RWPE1 (cell line): ENCODE results near the gene SLC6A17.

Source experiments
- CTCF ChIA-PET: fragments of 350-600 bp; sonication (Branson Sonifier 250); formaldehyde crosslinking; extraction: SDS; loops from one replicate; lab custom pipeline; 2021; lab: Yijun Ruan, JAX
- POLR2A ChIA-PET: fragments of 400-600 bp; formaldehyde crosslinking; extraction: SDS; loops from one replicate; lab custom pipeline; 2020; ENCODE audit warnings: antibody characterized with exemption; ENCODE audit not compliant: low non-redundant PET; lab: Yijun Ruan, JAX
- DNase-seq: peaks from one replicate; pipeline ENCODE4 v3.0.0; 2012; ENCODE audit warnings: low spot score
- H3K27ac ChIP-seq: fragments of 450-650 bp; 2 replicates; pipeline ENCODE4 v1.5.1; 2017
- TF ChIP-seq, protein P1 (sequence below): fragments of 450-650 bp; conservative IDR thresholded peaks from 2 replicates; pipeline ENCODE4 v1.5.1; 2017; ENCODE audit warnings: low read depth, mild to moderate bottlenecking

Gene SLC6A17

DNA sequence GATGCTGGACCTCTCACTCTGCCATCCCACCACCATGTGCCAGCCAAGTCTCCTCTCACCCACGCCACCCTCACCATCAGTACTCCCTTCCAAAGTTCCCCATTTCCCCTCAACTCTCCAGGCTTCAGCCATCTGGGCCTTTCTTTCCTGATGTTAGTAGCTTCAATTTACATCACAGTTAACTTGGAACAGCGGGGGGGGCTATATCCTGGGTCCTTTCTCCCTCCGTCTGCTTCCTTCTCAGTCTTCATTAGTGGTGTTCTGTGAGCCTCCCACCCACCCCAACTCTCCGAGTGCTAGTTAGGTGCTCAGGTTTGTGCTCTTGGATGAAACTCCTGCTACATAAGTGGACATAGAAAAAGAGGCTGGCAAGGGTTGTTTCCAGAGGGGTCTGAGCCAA lies 91.8 kb downstream of the SLC6A17 start:
- TF ChIP-seq, protein P1, sequence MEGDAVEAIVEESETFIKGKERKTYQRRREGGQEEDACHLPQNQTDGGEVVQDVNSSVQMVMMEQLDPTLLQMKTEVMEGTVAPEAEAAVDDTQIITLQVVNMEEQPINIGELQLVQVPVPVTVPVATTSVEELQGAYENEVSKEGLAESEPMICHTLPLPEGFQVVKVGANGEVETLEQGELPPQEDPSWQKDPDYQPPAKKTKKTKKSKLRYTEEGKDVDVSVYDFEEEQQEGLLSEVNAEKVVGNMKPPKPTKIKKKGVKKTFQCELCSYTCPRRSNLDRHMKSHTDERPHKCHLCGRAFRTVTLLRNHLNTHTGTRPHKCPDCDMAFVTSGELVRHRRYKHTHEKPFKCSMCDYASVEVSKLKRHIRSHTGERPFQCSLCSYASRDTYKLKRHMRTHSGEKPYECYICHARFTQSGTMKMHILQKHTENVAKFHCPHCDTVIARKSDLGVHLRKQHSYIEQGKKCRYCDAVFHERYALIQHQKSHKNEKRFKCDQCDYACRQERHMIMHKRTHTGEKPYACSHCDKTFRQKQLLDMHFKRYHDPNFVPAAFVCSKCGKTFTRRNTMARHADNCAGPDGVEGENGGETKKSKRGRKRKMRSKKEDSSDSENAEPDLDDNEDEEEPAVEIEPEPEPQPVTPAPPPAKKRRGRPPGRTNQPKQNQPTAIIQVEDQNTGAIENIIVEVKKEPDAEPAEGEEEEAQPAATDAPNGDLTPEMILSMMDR: no peak
- DNase-seq: no peak
- CTCF ChIA-PET: interaction anchor here (1.4 kb wide), 1 partner anchor 254 kb away, joined by 4 read pairs; no protein-coding TSS in a partner anchor
- H3K27ac ChIP-seq: no peak overlapping the region
- POLR2A ChIA-PET: no interaction called here

DNA sequence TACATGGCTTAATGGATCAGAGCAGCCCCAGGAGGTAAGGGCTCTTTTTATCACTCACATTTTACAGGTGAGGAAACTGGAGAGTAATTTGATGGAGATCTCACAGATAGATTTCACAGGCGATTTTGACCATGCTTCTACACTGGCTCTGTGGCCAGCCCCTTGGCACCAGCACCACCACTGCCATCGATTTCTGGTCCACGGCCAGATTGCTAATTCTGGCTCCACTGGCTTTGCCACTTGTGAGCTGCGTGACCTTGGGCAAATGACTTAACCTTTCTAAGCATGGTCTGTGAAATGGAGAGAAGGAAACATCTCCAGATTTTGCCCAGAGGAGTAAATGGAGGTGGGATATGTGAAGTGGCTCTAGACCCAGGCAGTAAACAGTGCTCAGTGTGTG lies 92.4 kb downstream of the SLC6A17 start:
- TF ChIP-seq, protein P1: no peak
- H3K27ac ChIP-seq: no peak overlapping the region
- POLR2A ChIA-PET: no interaction called here
- CTCF ChIA-PET: interaction anchor here (1.4 kb wide), 1 partner anchor 253 kb away, joined by 4 read pairs; no protein-coding TSS in a partner anchor
- no peak for DNase-seq

GRCh38 chr1:110243146-110243545 lies 92.9 kb downstream of the SLC6A17 start:
- H3K27ac ChIP-seq: 0 out of 2 replicates have a peak overlapping the region, but pooled peaks have one; percentile 5
- ChIA-PET CTCF (interaction anchor here (1.4 kb wide), 1 partner anchor 253 kb away, joined by 4 read pairs; no protein-coding TSS in a partner anchor), POLR2A (no interaction called here)
- DNase-seq: no peak
- TF ChIP-seq, protein P1: no peak

DNA sequence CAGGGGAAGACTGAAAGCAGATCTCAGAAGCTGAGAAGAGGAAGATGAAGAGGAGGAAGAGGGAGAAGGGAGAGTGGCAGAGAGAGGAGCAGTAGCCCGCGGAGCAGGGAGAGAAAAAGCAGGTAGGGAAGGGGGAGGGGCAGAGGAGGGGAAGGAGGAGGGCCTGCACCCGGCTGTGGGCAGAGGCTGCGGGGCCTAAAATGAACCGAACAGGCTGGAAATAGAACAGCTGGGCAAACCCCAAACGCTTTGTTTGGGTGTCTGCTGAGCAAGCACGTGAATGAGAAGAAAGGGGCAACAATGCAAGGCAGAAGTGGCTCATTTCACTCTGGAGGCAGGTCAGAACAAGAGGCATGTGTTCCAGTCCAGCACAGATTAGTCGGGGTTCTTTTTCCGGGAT lies 93.3 kb downstream of the SLC6A17 start:
- POLR2A ChIA-PET: no interaction called here
- 0 out of 2 replicates have a peak overlapping the region, but pooled peaks have one; percentile 5 for H3K27ac ChIP-seq
- CTCF ChIA-PET: interaction anchor here (1.4 kb wide), 1 partner anchor 252 kb away, joined by 4 read pairs; no protein-coding TSS in a partner anchor
- TF ChIP-seq, protein P1: no peak
- DNase-seq: no peak

DNA sequence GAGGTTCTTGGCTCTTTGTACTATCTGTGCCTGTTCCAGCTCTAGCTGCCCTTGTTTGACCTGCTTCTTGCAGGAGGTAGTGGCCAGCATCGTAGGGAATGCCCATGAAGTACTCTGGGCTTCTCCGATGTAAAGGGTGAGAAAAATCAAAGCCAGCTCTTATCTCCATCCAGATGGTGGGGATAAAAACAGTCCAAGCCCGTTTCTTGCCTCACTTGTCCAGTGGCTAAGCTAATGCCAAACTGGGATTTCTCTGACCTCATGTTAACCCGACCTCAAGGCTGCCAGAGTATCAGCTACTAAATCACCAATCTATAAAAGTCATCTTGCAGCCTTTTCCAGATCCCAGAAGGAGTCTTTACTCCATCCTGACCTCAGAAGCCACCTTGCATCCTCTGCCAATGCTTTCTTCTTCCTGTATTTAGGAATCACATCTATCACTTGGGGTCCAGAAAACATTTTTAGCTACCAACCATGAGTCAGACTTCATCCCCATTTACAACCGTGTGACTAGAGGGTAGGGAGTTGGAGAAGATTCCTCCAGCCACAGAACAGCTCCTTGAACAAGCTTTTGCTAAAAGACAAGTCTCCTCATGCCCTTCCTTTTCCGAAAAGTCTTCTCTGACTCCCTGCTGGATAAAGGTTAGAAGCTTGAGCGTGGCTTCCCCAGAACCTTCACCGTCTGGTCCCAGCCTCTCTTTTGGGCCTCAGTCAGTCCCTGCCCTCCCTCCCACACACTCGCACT lies 95.8 kb downstream of the SLC6A17 start:
- DNase-seq: no peak
- ChIA-PET CTCF (interaction anchor here (0.7 to 1.6 kb wide), 2 partner anchors 67 to 316 kb away, joined by 3 to 4 read pairs; no protein-coding TSS in a partner anchor), POLR2A (no interaction called here)
- no peak overlapping the region for H3K27ac ChIP-seq
- TF ChIP-seq, protein P1: no peak

DNA sequence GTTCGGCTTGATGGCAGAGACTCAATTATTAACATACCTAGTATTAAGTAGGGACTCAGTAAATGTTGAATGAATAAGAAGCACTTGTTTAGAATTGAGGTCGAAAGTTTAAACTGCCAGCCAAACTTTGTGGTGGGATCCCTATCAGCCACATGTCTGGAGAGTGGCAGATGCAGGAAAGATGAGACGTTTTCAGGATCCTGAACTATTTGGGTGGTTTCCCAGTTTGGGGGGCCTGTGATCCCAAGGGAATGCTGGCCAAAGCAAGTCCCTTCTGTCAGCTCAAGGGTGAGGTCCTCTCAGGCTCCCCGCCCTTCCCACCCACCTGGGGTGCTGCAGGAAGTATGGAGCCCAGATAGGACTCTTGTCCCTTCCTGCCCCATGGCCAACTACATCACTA lies 98.5 kb downstream of the SLC6A17 start:
- CTCF ChIA-PET: no interaction called here
- no peak overlapping the region for H3K27ac ChIP-seq
- POLR2A ChIA-PET: no interaction called here
- no peak for DNase-seq
- TF ChIP-seq, protein P1: no peak
